HG03460 (cell line): ENCODE measurements around the gene LRP6.
"Not testable (repeated sequence)": the region's sequence is repeated elsewhere in the genome, so short reads cannot be mapped to it uniquely, and the experiment has no call there.

Experiments
- ATAC-seq: cut with Tn5 transposase; IDR thresholded peaks from one replicate; pipeline ENCODE4 v1.9.1; 2021; ENCODE audit not compliant: unreplicated experiment

The LRP6 gene

GRCh38 chr12:12127304-12127703, 139.5 kb downstream of the LRP6 start:
- no peak for ATAC-seq

- ATAC-seq: no peak
Observed at GRCh38 chr12:12126551-12126950, 140.3 kb downstream of the LRP6 start.

DNA sequence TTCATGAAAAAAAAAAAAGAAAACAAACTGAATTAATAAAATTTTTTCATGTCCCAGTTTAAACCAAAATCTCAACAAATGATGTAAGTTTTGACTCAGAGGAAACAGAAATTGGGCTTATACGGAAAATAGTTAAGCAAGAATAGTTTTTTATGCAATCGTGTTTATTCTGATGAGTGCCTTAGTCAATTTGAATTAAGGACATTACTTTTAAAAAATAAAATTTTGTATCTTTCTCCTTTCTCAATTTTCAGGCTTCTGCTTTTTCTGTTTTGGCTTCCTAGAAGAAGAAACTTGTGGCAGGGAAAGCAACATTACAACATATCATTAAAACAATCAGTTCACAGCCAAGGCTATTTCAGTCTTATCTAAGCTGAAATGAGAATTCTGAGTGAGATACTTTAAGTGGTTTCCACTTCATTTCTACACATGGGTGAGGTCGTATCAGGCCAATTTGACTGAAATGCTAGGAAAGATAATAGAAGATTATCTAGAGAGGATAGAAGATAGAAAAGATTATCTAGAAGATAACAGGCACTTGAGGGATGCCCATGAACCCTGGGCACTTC, 143.7 kb downstream of the LRP6 start:
- ATAC-seq: no peak

- ATAC-seq: no peak
Observed at GRCh38 chr12:12121061-12121460, 145.8 kb downstream of the LRP6 start.

- ATAC-seq: no peak
Observed at GRCh38 chr12:12116677-12117076, 150.2 kb downstream of the LRP6 start.

DNA sequence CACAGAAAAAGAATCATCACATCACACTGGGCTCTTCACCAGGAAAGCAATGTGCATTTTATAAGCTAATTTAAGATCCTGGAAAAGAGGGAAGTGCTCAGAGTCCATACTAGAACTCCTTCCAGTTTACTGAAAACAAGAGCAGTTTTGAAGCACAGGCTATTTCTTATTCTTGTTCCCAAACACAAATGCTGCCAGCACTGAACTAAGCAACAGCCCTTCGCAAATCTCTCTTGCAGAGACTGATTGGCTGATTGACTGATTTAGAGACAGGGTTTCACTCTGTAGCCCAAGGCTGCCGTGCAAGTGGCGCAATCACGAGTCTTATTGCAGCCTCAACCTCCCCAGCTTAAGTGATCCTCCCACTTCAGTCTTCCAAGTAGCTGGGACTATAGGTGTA, 151.3 kb downstream of the LRP6 start:
- no peak for ATAC-seq

GRCh38 chr12:12110923-12111555, 155.8 kb downstream of the LRP6 start:
- ATAC-seq: not testable (repeated sequence)

DNA sequence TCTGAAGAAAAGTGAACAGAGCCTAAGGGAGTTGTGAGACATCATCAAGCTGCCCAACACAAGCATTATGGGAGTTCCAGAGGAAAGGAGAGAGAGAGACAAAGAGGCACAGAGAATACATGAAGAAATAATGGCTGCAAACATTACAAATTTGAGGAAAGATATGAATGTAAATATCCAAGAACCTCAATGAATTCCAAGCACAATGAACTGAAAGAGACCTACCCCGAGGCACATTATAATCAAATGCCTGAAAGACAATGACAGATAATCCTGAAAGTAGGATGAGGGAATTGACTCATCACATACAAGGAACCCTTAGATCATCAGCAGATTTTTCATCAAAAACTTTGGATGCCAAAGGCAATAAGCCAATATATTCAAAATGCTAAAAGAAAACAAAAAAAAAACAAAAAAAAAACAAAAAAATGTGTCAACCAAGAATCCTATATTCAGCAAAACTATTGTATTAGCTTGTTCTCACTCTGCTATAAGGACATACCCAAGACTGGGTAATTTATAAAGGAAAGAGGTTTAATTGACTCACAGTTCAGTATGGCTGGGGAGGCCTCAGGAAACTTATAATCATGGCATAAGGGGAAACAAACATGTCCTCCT, 158.3 kb downstream of the LRP6 start:
- ATAC-seq: no peak

GRCh38 chr12:12107678-12108077, 159.2 kb downstream of the LRP6 start:
- no peak for ATAC-seq

DNA sequence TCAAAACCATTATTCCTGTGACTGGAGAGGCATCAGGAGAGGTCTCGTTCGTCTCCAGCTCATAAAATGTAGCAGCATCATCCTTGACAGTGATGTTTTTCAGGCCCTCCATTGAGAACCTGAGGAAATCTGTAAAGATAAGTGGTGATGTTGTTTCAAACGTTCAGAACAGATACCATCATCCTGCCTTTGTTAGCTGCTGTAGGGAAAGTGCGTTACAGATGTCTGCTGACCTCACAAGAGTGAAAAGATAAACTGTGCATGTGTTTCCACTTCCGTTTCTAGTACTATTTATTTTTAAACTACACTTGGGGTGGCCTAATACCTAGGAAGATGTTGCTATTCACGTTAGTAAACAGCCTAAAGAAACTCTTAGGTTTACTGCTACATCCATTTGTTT, 167.7 kb downstream of the LRP6 start:
- ATAC-seq: no peak

GRCh38 chr12:12098691-12099015, 168.2 kb downstream of the LRP6 start:
- no peak for ATAC-seq

- no peak for ATAC-seq
Observed at GRCh38 chr12:12097891-12098690, 168.8 kb downstream of the LRP6 start.

GRCh38 chr12:12095021-12095420, 171.8 kb downstream of the LRP6 start:
- ATAC-seq: no peak

- no peak for ATAC-seq
Observed at GRCh38 chr12:12094481-12094880, 172.4 kb downstream of the LRP6 start.

DNA sequence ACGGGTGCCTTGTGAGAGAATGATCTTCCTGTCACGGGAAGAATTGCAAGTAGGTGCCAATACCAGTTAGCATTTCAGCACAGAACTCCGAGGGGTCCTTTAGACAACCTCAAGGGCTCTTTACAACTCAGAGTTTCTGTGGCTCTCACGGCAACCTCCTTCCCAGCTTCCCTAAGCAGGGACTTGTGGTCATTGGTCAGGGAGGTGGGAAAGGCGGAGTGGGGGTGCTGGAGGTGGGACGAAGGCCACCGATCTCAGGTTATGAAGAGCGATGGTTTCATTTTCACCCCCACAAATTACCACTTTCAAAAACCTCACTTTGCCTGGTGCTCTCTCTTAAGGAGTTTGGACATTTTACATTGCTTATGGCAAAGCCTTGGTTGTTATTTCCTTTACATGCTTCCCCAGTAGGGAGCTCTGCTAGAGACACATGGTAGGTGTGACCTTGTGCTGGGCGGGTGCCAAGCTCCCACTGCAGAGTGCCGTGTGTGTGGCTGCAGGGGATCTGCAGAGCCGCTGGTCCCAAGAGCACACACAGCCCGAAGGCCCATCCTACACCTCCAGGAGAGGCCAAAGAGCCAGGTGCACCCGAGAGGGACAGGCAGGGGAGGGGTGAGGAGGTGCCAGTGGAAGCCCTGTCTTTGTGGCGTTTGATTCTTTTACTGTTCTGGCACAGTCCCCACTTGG, 174.7 kb downstream of the LRP6 start:
- no peak for ATAC-seq

- no peak for ATAC-seq
Observed at GRCh38 chr12:12091071-12091470, 175.8 kb downstream of the LRP6 start.

- no peak for ATAC-seq
Observed at GRCh38 chr12:12088761-12089160, 178.1 kb downstream of the LRP6 start.

DNA sequence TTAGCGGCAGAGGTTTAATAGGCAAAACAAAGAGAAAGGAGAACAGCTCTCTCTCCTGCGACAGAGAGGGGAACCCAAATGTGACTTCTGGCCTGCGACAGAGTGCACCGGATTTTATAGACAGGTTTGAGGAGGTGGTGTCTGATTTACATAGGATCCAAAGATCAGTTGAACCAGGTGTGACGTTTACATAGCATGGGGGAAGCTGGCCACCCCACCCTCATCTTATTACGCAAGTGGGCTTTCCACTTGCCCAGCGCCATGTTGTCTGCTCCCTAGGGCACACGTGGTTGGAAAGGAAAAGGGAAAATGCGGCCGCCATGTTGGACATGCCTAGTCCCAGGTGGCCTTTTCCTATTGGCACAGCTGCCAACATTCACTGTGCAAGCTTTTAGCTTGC, 178.7 kb downstream of the LRP6 start:
- no peak for ATAC-seq

- no peak for ATAC-seq
Observed at GRCh38 chr12:12087693-12088034, 179.2 kb downstream of the LRP6 start.

DNA sequence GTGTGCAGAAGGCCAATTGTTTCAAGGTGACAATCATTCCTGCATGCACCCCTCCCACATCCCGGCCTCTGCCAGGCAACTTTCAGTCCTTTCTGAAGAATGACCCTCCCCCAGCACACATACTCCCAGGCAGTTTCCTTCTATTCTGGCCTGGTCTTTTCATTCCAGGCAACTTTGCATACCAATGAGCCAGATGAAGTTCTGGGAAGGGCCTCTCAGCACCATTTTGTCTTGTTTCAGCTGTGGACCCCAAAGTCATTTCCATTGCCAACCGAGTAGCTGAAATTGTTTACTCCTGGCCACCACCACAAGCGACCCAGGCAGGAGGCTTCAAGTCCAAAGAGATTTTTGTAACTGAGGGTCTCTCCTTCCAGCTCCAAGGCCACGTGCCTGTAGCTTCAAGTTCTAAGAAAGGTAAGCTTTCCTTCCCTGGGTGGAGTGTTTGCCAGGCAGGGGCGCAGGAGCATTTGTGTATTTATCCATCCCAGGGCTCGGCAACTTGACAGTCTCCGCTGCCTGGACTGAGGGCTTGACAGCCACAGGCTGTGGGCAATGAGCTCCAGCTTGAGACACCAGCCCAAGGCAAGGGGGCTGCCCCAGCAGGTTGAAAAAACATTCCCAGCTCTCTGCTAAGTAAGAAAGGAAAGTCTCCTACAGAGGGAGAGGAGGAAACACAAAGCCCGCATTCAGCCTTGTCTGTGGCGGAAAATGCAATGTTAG, 179.7 kb downstream of the LRP6 start:
- no peak for ATAC-seq

- no peak for ATAC-seq
Observed at GRCh38 chr12:12086362-12086761, 180.5 kb downstream of the LRP6 start.
